Gastroesophageal sphincter (tissue), 4 donors: Measurements from ENCODE around the gene DENND6A. TPM values are rescaled to one million over a fixed set of nuclear protein-coding genes. Genes with fewer than 3 reads are reported as not detected.
"Not testable (repeated sequence)": the region's sequence is repeated elsewhere in the genome, so short reads cannot be mapped to it uniquely, and the experiment has no call there.

ENCODE experiments used
- ATAC-seq: fragments of 150-250 bp; one replicate; pipeline ENCODE4 v1.9.1; 2016; ENCODE audit warnings: mild to moderate bottlenecking, moderate library complexity
- H3K27ac ChIP-seq, 4 donors: fragments of 200-600 bp; sonication (generic) in 3 of 4; 1 replicate in 3 of 4; 2 replicates in 1 of 4; pipeline ENCODE4 v1.5.1; 2016 to 2019
- H3K27me3 ChIP-seq: fragments of 200-600 bp; sonication (generic); one replicate; pipeline ENCODE4 v1.5.1; 2019
- H3K36me3 ChIP-seq, 2 donors: fragments of 200-600 bp; sonication (generic); one replicate each; pipeline ENCODE4 v1.5.1; 2019; ENCODE audit warnings: control low read depth in 1 of 2
- H3K4me1 ChIP-seq, 3 donors: fragments of 200-600 bp; sonication (generic); 1 replicate in 2 of 3; 2 replicates in 1 of 3; pipeline ENCODE4 v1.5.1; 2016 to 2019; ENCODE audit warnings: control low read depth in 2 of 3
- H3K4me3 ChIP-seq, 2 donors: fragments of 200-600 bp; sonication (generic); one replicate each; pipeline ENCODE4 v1.5.1; 2019; ENCODE audit warnings: mild to moderate bottlenecking in 1 of 2, moderate library complexity in 1 of 2
- H3K9me3 ChIP-seq, 3 donors: fragments of 200-600 bp; sonication (generic); one replicate each; pipeline ENCODE4 v1.5.1; 2017 to 2019; ENCODE audit warnings: control low read depth in 2 of 3
- EP300 ChIP-seq: sonication (generic); formaldehyde crosslinking; IDR thresholded peaks from one replicate; pipeline ENCODE4 v1.6.1; 2017; ENCODE audit warnings: antibody characterized with exemption, mild to moderate bottlenecking
- POLR2A ChIP-seq, 2 donors: fragments of 450-650 bp; IDR thresholded peaks; one replicate each; pipeline ENCODE4 v1.6.1; 2017; ENCODE audit warnings: antibody characterized with exemption in 2 of 2, mild to moderate bottlenecking in 2 of 2, moderate library complexity in 1 of 2
- POLR2AphosphoS5 ChIP-seq: sonication (generic); formaldehyde crosslinking; IDR thresholded peaks from one replicate; pipeline ENCODE4 v1.6.1; 2017; ENCODE audit warnings: antibody characterized with exemption
- WGBS, 2 donors: methylation state at CpG; one replicate each; pipeline ENCODE4 v1.1.5; 2018; ENCODE audit warnings: low coverage in 1 of 2; 5-methylcytosine and 5-hydroxymethylcytosine counted together
- total RNA-seq, 4 donors: library from RNA; depleted of rRNA; stranded (reverse); fragments of >200 nt; gene quantifications; one replicate each; pipeline ENCODE4 v1.1.0, GENCODE V29; 2016
- TF ChIP-seq, protein P1 (sequence below), 4 experiments: fragments of 200-600 bp in 2 of 4; fragments of 450-650 bp in 2 of 4; sonication (generic) in 1 of 4; IDR thresholded peaks; one replicate each; pipeline ENCODE4 v1.5.1; 2017 to 2019; ENCODE audit warnings: antibody characterized with exemption in 4 of 4, mild to moderate bottlenecking in 2 of 4, moderate library complexity in 2 of 4

DENND6A gene
- total RNA-seq, 4 donors from 2014 or later, result 25.8 to 56.0 (median 47.2) TPM

DNA sequence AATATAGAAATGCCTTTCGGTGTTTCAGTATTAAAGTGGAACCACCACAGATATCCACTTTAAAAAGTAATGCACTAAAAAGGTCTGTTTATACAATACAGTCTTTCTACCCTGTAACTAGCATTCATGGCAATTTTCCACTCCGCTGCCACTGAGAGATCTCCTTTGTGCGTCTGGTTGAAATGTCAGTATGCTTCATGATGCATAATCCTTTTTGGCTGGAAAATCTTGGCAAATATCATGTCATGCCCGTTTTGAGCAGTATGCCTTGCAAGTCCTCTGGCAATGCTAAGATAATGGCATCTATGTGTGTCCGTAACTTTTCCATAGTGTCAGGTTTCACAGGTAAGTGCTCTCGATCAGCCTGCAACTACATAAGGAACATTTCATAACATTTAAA is 64.9 kb downstream of the DENND6A start:
- Histone ChIP-seq H3K4me1 (peaks cover 0 to 14% (median 0%) of the 10 kb centered on the region in 3 donors), H3K9me3 (no peaks in the 10 kb centered on the region), H3K27ac (peak overlapping the region in 2 of 4 donors; percentile 38 to 48), H3K27me3 (no peaks in the 10 kb centered on the region), H3K36me3 (peaks cover 10 to 97% of the 10 kb centered on the region in 2 donors), H3K4me3 (no peak overlapping the region)
- no peak for ATAC-seq
- WGBS, 2 donors, result 51 to 72% methylated on average over 6 of the region's 6 CpGs
- TF ChIP-seq POLR2A (IDR thresholded peaks at IDR 0.05) (no peak), POLR2AphosphoS5 (peak; percentile 22), EP300 (no peak)
- TF ChIP-seq, protein P1, sequence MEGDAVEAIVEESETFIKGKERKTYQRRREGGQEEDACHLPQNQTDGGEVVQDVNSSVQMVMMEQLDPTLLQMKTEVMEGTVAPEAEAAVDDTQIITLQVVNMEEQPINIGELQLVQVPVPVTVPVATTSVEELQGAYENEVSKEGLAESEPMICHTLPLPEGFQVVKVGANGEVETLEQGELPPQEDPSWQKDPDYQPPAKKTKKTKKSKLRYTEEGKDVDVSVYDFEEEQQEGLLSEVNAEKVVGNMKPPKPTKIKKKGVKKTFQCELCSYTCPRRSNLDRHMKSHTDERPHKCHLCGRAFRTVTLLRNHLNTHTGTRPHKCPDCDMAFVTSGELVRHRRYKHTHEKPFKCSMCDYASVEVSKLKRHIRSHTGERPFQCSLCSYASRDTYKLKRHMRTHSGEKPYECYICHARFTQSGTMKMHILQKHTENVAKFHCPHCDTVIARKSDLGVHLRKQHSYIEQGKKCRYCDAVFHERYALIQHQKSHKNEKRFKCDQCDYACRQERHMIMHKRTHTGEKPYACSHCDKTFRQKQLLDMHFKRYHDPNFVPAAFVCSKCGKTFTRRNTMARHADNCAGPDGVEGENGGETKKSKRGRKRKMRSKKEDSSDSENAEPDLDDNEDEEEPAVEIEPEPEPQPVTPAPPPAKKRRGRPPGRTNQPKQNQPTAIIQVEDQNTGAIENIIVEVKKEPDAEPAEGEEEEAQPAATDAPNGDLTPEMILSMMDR (IDR thresholded peaks at IDR 0.05), result no peak

DNA sequence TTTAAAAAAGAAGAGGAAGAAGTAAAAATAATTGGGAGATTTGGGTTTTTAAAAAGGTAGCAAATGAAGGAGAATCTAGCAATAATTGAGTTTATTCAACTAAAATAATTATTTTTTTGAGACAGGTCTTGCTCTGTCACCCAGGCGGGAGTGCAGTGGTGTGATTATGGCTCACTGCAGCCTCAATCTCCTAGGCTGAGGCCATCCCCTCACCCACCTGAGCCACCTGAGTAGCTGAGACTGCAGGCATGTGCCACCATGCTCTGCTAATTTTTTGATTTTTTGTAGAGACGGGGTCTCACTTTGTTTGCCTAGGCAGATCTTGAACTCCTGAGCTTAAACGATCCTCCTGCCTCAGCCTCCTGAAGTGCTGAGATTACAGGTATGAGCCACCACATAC is 68.1 kb downstream of the DENND6A start:
- no peak overlapping the region for H3K27ac ChIP-seq
- no peak overlapping the region for H3K4me3 ChIP-seq
- no peak for ATAC-seq
- WGBS, 2 donors, result 86 to 94% methylated on average over 1 to 3 of the region's 3 CpGs
- no peaks in the 10 kb centered on the region for H3K9me3 ChIP-seq
- TF ChIP-seq POLR2A (IDR thresholded peaks at IDR 0.05) (no peak), EP300 (no peak), POLR2AphosphoS5 (no peak)
- TF ChIP-seq, protein P1 (IDR thresholded peaks at IDR 0.05), result no peak
- H3K36me3 ChIP-seq, result peaks cover 4 to 93% of the 10 kb centered on the region in 2 donors
- H3K4me1 ChIP-seq, result peaks cover 0 to 14% (median 0%) of the 10 kb centered on the region in 3 donors
- H3K27me3 ChIP-seq, result no peaks in the 10 kb centered on the region

DNA sequence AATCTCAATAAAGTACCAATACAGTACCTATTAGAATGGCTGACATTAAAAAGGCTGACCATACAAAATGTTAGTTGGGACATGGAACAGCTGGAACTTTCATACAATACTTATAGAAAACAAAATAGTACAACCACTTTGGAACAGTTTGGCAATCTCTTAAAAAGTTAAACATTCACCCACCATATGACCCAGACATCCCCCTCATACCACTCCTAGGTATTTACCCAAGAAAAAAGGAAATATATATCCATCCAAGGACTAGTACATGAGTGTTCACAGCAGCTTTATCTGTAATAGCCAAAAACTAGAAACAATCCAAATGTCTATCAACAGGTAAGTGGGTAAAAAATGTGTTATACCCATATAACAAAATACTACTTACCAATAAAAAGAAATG is 70.5 kb downstream of the DENND6A start:
- H3K27ac ChIP-seq, result no peak overlapping the region
- peaks cover 0 to 79% of the 10 kb centered on the region in 2 donors for H3K36me3 ChIP-seq
- no peak overlapping the region for H3K4me3 ChIP-seq
- ATAC-seq, result no peak
- H3K9me3 ChIP-seq, result no peaks in the 10 kb centered on the region
- TF ChIP-seq EP300 (no peak), POLR2AphosphoS5 (no peak), POLR2A (IDR thresholded peaks at IDR 0.05) (no peak)
- TF ChIP-seq, protein P1 (IDR thresholded peaks at IDR 0.05), result no peak
- H3K27me3 ChIP-seq, result no peaks in the 10 kb centered on the region
- no peaks in the 10 kb centered on the region for H3K4me1 ChIP-seq

DNA sequence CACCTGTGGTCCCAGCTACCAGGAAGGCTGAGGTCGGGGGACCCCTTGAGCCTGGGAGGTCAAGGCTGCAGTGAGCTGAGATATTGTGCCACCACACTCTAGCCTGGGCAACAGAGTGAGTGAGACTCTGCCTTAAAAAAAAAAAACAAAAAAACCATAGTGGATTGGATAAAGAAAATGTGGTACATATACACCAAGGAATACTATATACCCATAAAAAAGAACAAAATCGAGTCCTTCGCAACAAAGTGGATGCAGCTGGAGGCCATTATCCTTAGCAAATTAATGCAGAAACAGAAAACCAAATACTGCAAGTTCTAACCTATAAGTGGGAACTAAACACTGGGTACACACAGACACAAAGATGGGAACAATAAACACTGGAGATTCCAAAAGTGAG is 75.1 kb downstream of the DENND6A start:
- ATAC-seq, result no peak
- H3K9me3 ChIP-seq, result no peaks in the 10 kb centered on the region
- H3K27ac ChIP-seq, result no peak overlapping the region
- H3K27me3 ChIP-seq, result no peaks in the 10 kb centered on the region
- H3K4me3 ChIP-seq, result no peak overlapping the region
- H3K4me1 ChIP-seq, result no peaks in the 10 kb centered on the region
- TF ChIP-seq EP300 (no peak), POLR2A (IDR thresholded peaks at IDR 0.05) (no peak), POLR2AphosphoS5 (no peak)
- TF ChIP-seq, protein P1 (IDR thresholded peaks at IDR 0.05), result no peak
- 71 to 93% methylated on average over 1 to 3 of the region's 3 CpGs for WGBS, 2 donors
- peaks cover 0 to 34% of the 10 kb centered on the region in 2 donors for H3K36me3 ChIP-seq

DNA sequence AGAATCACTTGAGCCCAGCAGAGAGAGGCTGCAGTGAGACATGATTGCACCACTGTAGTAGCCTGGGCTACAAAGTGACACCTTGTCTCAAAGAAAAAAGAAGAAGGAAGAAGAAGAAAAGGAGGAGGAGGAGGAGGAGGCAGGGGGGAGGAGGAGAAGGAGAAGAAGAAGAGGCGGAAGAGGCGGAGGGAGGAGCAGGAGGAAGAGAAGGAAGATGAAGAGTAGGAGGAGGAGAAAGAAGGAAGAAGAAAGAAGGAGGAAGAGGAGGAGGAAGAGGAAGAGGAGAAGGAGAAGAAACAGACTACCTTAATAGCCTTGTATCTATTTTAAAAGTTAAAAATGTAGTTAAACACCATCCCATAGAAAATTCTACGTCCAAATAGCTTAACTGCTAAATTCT is 76.6 kb downstream of the DENND6A start:
- 62 to 86% methylated on average over 2 to 3 of the region's 3 CpGs for WGBS, 2 donors
- Histone ChIP-seq H3K9me3 (no peaks in the 10 kb centered on the region), H3K27me3 (no peaks in the 10 kb centered on the region), H3K4me3 (no peak overlapping the region), H3K4me1 (no peaks in the 10 kb centered on the region), H3K27ac (no peak overlapping the region), H3K36me3 (peaks cover 0 to 27% of the 10 kb centered on the region in 2 donors)
- ATAC-seq, result no peak
- TF ChIP-seq EP300 (no peak), POLR2A (IDR thresholded peaks at IDR 0.05) (no peak), POLR2AphosphoS5 (no peak)
- TF ChIP-seq, protein P1 (IDR thresholded peaks at IDR 0.05), result no peak

DNA sequence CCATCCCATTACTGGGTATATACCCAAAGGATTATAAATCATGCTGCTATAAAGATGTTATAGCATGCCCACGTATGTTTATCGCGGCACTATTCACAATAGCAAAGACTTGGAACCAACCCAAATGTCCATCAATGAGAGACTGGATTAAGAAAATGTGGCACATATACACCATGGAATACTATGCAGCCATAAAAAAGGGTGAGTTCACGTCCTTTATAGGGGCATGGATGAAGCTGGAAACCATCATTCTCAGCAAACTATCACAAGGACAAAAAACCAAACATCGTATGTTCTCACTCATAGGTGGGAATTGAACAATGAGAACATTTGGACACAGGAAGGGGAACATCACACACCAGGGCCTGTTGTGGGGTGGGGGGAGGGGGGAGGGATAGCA is 81.0 kb downstream of the DENND6A start:
- not testable (repeated sequence) for ATAC-seq
- 94 to 95% methylated on average over 4 of the region's 5 CpGs for WGBS, 2 donors
- peaks cover 0 to 13% of the 10 kb centered on the region in 2 donors for H3K36me3 ChIP-seq

More for the DNA sequence above, 81.0 kb downstream of the DENND6A start:
- not testable (repeated sequence) for H3K27me3 ChIP-seq, H3K4me1 ChIP-seq, H3K4me3 ChIP-seq, H3K9me3 ChIP-seq, H3K27ac ChIP-seq
